Fibroblast of mammary gland (primary cell): ENCODE results near the gene BICC1.
A peak's percentile ranks its signal among the peaks of the same experiment; 100 is the strongest.
"Not testable (repeated sequence)": the region's sequence is repeated elsewhere in the genome, so short reads cannot be mapped to it uniquely, and the experiment has no call there.

Source experiments
- DNase-seq: peaks from one replicate; pipeline ENCODE4 v3.0.0-alpha.2; 2010; ENCODE audit warnings: low read depth
- H3K4me3 ChIP-seq: 2 replicates; pipeline ENCODE4 v1.5.1; 2011; ENCODE audit warnings: low read depth, mild to moderate bottlenecking, low read length, moderate library complexity; ENCODE audit not compliant: control insufficient read depth
- CTCF ChIP-seq: conservative IDR thresholded peaks from 2 replicates; pipeline ENCODE4 v1.5.1; 2011; ENCODE audit warnings: low read depth, low read length, inconsistent platforms; ENCODE audit not compliant: control insufficient read depth, insufficient read depth

BICC1 gene

GRCh38 chr10:58856508-58857240 is 344.0 kb downstream of the BICC1 start:
- H3K4me3 ChIP-seq: no peak overlapping the region
- DNase-seq: peak; percentile 95

GRCh38 chr10:58857251-58857805 is 344.7 kb downstream of the BICC1 start:
- no peak overlapping the region for H3K4me3 ChIP-seq
- no peak for TF ChIP-seq CTCF
- no peak for DNase-seq

More at GRCh38 chr10:58856508-58857240, 344.0 kb downstream of the BICC1 start:
- TF ChIP-seq CTCF: no peak

DNA sequence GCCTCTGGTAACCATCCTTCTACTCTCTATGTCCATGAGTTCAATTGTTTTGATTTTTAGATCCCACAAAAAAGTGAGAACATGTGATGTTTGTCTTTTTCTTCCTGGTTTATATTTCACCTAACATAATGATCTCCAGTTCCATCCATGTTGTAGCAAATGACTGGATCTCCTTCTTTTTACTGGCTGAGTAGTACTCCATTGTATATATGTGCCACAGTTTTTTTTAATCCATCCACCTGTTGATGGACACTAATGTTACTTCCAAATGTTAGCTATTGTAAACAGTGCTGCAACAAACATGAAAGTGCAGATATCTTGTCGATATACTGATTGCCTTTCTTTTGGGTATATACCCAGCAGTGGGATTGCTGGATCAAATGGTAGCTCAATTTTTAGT is 345.5 kb downstream of the BICC1 start:
- not testable (repeated sequence) for H3K4me3 ChIP-seq, DNase-seq

GRCh38 chr10:58859526-58859925 is 346.9 kb downstream of the BICC1 start:
- no peak for DNase-seq
- TF ChIP-seq CTCF: no peak
- H3K4me3 ChIP-seq: no peak overlapping the region

DNA sequence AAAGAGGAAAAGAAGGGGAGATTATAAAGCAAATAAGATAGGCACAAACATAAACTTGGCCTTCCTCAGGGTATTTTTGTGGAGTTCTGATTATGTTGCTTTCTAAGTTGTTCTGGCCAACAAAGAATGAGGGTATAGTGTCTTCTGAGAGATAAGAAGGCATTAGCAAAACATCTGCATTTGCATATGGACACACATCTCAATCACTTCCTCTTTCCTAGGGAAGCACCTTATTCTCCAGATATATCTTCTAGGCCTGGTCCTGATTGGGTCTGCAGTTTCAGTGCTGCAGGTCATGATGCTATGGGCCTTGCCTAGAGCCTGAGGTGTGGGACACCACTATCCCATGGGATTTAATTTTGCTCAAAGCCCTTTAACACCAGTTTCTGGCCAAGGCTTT is 355.0 kb downstream of the BICC1 start:
- TF ChIP-seq CTCF: no peak
- no peak overlapping the region for H3K4me3 ChIP-seq
- no peak for DNase-seq

- H3K4me3 ChIP-seq: no peak overlapping the region
- peak; percentile 61 for DNase-seq
Observed at GRCh38 chr10:58868736-58869435, 356.2 kb downstream of the BICC1 start.

More at GRCh38 chr10:58868736-58869435, 356.2 kb downstream of the BICC1 start:
- TF ChIP-seq CTCF: no peak
